EL (cell line): Measurements from ENCODE around the gene PHPT1.
"Not testable (repeated sequence)": the region's sequence is repeated elsewhere in the genome, so short reads cannot be mapped to it uniquely, and the experiment has no call there.

Experiments used
- DNase-seq: peaks from one replicate; pipeline ENCODE4 v3.0.0-alpha.2; 2016

PHPT1 gene

DNA sequence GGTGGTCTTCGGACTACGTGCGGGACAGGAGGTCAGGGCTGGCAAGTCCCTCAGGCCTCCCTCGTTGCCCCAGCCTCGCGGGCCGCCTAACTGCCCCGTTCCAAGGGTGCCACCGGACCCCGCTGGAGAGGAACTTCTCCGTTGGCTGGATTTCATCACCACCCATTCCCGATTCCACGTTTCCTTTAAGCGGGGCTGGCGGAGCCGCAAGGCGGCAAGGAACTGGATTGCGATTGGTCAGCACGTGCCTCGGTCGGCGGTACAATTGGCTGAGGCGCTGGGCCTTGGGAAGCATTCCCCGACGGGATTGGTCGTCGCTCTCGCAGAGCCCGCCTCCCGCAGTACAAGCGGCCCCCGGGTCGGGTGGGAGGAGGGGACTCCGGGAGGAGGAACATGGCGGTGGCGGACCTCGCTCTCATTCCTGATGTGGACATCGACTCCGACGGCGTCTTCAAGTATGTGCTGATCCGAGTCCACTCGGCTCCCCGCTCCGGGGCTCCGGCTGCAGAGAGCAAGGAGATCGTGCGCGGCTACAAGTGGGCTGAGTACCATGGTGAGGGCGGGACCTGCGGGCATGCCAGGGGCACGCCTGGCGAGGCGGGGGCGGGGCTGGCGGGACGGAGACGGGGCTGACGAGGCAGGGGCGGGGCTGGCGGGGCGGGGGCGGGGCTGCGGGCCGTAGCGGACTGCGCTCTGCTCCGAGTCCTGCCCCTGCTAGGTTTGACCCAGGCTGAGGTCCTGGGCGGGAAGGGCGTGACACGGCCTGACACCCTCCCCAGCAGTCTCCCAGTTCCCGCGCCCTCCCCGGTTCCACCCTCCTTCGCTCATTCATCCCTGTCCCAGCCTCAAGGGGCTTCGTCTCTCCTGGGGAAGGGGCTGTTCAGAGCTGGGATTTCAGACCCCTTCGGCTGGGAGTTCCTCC, at the start of gene PHPT1:
TSS of gene PHPT1 (plus strand) at position 372 of the 922 bp plus-strand sequence. CDS start at position 394, 22 bp downstream.
- DNase-seq: peak; percentile 99

DNA sequence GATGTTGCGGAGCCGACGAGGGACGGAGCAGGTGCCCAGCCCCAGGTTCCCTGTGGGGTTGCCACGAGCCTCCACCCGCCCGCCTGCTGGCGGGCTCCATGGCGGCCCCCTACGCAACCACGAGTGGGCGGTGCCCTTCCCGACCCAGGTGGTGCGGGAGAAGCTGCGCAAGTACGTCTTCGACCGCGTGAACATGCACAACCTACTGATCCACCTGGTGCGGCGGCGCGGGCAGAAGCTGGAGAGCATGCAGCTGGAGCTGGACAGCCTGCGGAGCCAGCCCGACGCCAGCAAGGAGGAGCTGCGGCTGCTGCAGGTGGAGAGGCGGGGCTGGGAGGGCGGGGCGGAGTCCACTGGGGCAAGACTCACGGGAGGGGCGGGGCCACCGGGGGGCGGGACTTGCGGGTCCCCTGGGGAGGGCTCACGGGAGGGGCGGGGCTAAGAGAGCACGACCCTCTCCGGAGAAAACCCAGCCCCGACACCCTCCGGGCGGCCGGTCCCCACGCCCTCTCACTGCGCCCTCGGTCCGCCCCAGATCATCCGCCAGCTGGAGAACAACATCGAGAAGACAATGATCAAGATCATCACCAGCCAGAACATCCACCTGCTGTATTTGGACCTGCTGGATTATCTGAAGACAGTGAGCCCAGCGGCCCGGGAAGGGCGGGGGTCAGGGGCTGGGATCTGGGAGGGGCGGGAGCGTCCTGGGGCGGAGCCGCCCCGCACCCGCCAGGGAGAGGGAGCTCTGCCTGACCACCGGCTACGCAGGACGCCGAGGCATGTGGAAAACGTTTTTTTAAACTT, 49.2 kb upstream of the PHPT1 start:
- DNase-seq: peak; percentile 75

DNA sequence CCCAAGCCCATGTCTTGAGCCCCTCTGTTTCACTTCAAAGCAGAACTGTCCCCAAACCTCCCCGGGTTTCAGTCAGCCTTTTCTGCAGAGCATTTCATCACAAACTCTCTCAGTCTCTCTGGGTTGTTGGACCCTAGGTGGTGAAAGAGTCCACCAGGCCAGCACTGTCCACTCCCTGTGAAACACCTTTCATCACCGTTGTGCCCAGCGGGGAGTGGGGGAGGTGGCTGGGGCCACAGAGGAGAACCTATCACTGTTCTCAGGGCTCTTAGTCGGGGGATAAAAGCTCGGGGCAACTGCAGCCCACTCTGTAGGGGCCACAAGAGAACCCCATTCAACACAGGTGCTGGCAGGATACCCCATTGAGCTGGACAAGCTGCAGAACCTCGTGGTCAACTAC, 46.9 kb upstream of the PHPT1 start:
- no peak for DNase-seq

DNA sequence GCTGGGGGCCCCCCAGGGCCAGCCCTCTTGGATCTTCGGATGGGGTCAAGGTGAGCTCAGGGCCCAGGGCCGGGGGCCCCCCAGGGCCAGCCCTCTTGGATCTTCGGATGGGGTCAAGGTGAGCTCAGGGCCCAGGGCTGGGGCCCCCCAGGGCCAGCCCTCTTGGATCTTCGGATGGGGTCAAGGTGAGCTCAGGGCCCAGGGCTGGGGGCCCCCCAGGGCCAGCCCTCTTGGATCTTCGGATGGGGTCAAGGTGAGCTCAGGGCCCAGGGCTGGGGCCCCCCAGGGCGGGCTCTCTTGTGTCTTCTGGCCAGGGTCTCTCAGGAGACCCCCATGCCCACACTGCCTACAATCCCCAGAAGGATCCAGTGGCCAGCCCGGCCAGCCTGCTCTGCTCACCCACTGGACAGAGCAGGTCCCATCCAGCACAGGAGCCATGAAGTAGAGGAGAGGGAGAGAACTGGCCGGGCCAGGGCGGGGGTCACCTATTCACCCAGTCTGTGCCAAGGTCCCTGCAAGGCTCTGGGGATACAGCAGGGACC, 46.1 kb upstream of the PHPT1 start:
- not testable (repeated sequence) for DNase-seq

DNA sequence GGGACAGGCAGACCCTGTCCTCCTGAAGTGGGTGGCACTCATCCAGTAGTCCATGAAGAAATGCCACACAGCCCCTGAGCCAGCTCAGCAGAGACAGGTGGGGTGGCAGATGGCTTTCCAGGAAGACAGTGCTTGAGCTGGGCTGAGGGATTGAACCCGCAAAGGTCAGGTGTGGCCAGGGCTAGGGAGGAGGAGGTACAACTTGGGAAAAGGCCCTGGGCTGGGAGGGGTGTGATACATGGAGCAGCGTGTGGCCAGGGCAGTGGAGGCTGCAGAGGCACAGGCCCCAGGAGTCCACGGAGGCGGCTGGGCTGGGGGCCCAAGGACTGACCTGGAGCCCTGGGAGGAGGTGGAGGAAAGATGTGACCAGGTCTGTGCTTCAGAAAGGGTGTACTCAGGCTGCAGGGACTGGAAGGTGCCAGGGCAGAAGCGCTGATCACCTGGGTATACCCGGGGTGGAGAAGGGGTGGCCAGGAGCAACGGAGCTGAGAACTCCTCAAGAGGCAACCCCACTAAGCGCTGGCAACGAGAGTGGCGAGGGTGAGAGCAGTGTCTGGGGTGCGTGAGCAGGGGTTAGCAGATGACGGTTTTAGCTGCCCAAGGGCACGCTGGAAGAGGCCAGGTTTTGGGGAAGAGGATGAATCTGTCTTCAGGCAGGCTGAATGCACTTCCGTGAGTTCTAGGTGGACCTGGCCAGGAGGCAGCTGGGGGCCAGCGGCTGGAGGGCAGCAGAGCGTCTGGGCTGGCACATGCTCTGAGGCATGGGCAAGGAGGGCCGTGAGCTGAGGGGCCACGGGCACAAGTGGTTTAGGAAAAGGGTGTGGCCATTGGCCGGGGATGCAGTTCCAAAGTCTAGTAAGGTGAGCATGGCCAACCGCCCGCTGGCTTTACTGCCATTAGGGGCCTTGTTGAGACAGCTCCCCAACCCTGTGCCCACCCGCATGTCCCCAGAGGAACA, 45.4 kb upstream of the PHPT1 start:
- no peak for DNase-seq

DNA sequence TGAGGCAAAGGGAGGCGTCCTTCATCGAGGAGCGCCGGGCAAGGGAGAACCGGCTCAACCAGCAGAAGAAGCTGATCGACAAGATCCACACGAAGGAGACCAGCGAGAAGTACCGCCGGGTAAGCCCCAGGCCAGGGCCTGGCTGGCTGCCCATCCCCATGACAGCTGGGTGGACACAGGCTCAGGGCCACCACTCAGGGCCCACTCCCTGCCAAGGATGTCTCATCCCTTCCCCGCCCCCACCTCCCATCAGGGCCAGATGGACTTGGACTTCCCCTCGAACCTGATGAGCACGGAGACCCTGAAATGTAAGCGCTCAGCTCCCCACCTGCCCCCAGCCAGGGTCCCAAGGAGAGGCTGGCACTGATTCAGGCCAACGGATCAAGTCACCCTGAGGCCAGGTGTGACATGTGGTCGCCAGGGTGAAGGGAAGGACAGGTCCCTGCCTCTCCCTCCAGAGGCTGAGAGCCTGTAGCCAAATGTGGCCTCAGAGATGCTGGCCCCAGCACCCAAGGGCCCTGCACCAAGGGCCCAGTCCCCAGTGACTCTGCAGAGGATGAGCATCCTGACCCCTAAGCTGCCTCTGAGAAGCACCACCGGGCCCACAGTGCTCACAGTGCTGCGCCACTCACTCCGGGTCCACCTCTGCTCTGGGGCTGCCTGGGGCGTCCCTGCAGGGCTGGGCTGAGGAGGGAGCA, 44.6 kb upstream of the PHPT1 start:
- no peak for DNase-seq

DNA sequence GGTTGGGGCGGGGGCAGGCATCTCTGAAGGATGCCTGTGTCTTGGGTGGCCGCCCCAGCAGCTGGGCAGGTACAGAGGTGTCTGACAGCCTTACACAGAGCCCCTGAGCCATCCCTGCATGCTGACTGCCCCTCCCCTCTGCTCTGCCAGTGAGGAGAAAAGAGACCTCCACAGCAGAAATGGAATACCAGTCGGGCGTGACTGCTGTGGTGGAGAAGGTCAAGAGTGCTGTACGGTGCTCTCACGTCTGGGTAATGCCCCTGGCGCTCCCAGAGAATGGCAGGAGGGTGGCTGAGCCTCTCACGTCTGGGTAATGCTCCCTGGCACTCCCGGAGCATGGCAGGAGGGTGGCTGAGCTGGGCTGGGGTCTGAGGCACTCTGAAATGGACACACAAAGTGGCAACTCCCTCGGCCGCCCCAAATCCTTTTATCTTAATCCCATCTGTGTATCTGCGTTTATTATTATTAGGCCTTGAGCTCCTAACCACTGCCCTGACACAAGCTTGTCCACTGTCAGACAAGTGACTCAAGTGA, 43.9 kb upstream of the PHPT1 start:
- DNase-seq: no peak

DNA sequence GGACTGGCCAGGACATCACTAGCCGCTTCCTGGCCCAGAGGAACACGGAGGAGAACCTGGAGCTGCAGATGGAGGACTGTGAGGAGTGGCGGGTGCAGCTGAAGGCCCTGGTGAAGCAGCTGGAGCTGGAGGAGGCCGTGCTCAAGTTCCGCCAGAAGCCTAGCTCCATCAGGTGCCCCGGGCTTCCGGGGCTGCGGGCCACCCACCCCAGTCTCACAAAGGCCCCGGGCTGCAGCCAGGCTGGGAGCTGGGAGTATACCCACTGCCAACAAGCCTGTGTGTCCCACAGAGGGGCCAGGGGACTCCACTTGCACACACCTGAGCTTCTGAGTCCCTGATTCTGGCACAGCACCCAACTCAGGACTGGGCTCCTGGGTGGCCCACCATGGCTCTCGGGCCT, 43.1 kb upstream of the PHPT1 start:
- no peak for DNase-seq

DNA sequence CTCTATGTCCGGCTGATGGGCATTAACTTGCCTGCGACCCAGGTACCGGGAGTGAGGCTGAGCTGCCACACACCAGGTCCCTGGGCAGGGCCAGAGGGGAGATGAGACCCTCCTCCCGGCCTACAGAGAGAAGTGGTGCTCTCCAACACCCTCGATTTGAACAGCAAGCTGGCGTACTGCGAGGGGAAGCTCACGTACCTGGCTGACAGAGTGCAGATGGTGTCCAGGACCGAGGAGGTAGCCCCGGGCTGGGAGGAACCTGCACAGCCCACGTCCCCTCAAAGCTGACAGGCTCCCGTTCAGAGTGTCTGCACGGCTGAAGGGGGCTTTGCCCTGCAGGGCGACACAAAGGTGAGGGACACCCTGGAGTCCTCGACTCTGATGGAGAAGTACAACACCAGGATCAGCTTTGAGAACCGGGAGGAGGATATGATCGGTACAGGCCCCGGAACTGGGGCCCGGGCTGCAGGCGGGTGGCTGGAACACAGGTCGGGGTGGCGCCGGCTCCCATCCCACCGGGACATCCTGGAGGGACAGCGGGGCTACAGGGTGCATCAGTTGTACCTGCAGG, 42.5 kb upstream of the PHPT1 start:
- DNase-seq: no peak

DNA sequence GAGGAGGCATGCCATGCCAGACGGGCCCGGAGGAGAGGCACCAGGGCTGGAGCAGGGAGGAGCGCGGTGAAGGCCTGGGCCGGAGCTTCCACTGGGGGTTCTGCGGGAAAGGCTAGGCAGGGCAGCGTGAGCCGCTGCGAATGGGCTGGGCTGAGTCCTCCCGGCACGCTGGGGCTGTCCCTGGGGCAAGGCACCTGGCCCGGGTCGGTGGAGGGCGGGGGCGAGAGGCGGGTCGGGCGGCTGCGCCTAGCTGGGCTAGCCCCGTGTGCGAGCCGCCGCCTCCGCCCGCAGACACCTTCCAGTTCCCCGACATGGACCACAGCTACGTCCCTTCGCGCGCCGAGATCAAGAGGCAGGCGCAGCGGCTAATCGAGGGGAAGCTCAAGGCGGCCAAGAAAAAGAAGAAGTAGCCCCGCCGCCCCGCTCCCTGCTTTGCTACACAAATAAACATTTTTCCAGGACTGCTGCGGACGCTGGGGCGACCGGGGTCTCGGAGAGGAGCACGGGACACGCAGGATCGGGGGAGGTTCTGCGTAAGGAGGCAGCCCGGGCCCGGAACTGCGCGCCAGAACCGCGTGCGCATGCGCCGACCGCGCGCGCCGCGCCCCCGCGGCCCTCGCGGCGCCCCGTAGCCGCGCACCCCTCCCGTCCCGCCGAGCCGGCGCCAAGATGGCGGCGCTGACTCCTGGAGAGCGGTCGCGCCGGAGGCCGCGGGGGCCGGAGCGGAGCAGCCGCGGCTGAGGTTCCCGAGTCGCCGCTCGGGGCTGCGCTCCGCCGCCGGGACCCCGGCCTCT, 41.7 kb upstream of the PHPT1 start, which contains the start of gene RABL6:
TSS of gene RABL6 (plus strand) at position 668 of the 794 bp plus-strand sequence. CDS start 249 bp downstream, outside the sequence.
- peak; percentile 78 for DNase-seq

DNA sequence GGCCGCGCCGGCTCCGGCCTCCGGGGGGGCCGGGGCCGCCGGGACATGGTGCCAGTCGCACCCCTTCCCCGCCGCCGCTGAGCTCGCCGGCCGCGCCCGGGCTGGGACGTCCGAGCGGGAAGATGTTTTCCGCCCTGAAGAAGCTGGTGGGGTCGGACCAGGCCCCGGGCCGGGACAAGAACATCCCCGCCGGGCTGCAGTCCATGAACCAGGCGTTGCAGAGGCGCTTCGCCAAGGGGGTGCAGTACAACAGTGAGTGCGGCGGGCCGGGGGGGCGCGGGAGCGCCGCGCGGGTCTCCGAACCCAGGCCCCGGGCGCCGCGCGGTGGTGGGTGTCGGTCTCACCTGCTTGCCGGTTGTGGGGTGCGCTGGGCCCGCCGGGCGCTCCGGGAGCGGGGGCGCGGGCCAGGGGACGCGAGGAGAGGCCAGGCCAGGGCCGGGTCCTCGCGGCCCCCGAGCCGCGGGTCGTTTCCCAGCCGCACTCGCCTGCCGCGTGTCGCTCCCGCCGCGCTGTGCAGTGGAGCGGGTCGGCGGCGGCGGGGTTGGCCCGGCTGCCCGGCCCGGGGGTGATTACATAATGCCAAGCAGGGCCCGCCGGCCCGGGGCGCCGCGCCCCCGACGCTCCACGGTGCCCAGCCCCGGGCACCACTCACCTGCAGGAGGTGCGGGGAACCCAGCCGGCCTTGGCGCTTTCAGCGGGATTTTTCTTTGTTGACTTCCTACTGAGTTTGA, 41.0 kb upstream of the PHPT1 start:
- DNase-seq: peak; percentile 19

DNA sequence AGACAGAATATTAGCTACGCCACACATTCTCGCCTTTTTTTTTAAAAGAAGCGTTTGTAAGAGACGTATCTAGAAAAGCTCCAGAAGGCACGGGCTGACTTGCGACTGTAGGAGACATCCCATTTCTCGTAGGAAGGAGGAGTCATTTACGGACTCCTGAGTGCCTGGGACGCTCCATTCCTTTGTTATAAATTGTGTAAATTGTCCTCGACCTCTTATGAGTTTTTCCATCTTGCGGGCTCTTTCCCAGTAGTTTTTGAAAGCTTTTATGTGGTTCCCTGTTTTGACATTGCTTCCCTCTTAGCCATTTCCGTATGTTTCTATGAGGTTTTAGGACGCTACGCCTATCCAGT, 40.4 kb upstream of the PHPT1 start:
- peak; percentile 40 for DNase-seq

DNA sequence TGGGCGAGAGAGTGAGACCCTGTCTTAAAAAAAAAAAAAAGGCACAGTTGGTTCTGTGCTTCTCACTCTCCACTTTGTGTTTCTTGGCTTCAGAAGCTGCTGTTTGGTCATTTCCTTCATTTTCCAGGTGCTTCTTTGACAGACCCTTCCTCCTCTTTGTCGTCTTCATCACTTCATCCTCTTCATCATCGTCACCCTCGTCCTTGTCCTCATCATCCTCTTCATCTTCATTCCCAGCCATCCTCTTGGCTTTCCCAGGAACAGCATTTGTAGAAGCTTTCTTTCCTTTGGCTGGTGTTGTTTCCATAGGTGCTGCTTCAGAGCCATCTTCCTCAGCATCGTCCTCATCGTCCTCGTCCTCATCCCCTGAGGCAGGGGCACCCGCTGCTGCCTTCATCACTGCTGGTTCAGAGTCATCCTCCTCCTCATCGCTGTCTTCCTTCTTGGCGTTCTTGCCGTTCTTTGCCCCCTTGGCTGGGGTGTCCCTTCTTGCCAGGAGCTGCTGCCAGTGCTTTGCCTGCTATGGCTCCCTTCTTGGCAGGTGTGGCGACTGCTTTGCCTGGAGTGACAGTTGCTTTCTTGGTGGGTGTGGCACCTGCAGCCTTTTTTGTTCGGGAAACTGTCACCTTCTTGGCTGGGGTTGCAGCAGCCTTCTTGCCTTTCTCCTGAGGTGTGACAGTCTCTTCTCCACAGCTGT, 34.3 kb upstream of the PHPT1 start:
- no peak for DNase-seq

DNA sequence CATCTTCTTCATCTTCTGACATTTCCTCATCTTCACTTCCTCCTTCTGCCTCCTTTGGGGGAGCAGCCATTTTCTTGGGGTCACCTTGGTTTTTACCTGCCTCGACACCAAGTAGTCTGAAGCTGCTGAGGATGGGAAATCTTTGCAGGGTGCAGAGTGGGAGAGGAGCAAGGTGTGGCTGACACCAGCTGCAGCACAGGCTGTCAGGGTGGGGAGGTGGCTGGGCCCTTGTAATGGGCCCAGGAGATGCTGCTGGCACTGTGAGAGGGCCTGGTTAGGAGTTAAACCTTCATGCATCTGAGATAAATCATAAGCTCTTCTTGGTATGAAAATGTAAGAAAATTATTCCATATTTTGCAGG, 33.8 kb upstream of the PHPT1 start:
- no peak for DNase-seq

DNA sequence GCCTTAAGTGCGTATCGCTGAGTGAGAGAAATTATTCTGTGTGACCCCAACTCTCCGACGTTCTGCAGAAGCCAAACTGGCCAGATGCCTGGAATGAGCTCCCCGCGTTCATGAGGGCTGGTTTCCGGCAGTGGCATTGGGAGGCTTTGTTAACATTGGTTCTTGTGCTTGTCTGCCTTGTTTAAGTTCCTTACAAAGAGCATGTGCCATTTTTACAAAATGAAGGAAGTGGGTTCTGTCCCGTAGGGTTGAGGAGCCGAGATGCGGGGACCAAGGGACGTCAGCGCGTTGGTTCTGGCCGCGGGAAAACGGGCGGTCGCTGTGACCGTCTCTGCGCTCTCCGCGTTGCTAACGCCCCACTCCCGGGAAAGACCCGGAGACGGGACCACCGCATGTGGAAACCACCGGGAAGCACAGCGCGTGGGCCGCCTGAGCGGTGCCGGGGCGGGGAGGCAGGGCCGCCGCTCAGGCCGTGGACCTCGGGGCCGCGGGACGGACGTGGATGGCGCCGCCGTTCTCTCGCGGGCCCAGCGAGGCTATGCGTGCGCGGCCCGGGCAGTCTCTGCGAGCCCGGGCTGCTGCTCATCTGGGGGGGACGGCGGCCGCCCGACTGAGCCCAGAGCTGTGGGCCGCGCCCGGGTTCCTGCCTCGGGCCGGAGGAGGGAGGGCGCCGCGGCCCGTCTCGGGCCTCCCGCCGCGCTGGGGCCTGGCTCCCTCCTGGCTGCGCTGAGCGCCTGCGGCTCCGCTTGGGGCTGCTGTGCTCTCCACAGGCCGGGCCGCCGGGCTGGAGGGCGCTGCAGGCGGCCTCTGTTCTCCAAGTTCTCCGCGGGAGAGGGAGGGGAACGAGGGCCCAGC, 28.0 kb upstream of the PHPT1 start:
- DNase-seq: no peak

DNA sequence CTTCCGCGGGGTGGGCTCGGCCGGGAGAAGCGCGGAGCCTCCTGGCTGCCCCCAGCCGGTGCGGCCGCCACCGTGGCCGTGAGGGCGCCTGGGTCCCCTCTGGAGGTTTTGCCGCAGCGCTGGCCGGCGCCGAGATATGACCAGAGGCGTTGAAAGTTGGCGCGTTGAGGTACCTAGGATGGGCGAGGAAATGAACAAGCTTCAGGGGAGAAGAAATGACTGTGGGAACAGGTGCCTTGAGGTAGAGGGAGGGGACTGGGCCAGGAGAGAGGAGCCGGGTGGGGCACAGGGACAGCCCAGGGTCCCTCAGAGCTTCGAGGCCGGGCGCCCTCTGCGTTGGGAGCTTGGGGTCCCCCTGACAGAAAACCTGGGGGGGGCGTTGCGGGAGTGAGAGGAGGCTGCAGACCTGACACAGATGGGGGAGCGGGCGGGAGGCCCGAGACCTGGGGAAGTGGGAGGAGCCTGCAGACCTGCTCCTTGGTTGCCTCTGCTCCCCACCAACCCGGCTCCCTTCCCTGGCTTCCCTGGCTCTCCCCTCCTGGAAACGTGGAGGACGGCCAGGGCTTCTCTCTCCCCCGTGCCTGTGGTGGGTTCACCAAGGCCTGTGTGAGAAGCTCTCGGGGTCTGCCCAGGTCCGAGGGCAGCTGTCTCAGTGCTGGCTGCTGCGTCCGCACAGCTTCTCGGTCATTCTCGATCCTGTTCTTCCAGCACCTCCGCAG, 27.2 kb upstream of the PHPT1 start:
- DNase-seq: no peak
